ENCODE data around the gene LEP. TPM values are rescaled to one million over a fixed set of nuclear protein-coding genes. Genes with fewer than 3 reads are reported as not detected.

Gene LEP
- total and polyA plus RNA-seq, 4 donors, result 0.06 to 0.15 (median 0.10) TPM; not detected in 1

GRCh38 chr7:128202287-128202957, 38.7 kb upstream of the LEP start:
- WGBS (ENCODE audit: insufficient coverage), result 63% methylated on average over 8 of the region's 10 CpGs
- H3K9me3 ChIP-seq (ENCODE audit: control insufficient read depth, insufficient read depth, low read length), result no peaks in the 10 kb centered on the region
- H3K27me3 ChIP-seq (ENCODE audit: control insufficient read depth, insufficient read depth, low read length), result peaks cover 32% of the 10 kb centered on the region
- no peak overlapping the region for H3K4me3 ChIP-seq (ENCODE audit: low read depth, low read length)
- H3K27ac ChIP-seq (ENCODE audit: low read depth, low read length), result no peak overlapping the region
- H3K4me1 ChIP-seq (ENCODE audit: control insufficient read depth, insufficient read depth, low read length), result peaks cover 28% of the 10 kb centered on the region
- no peak for DNase-seq (ENCODE audit: low read depth in 4 of 6, low spot score in 6 of 6)
- peaks cover 14% of the 10 kb centered on the region for H3K36me3 ChIP-seq (ENCODE audit: control insufficient read depth, insufficient read depth, low read length)

DNA sequence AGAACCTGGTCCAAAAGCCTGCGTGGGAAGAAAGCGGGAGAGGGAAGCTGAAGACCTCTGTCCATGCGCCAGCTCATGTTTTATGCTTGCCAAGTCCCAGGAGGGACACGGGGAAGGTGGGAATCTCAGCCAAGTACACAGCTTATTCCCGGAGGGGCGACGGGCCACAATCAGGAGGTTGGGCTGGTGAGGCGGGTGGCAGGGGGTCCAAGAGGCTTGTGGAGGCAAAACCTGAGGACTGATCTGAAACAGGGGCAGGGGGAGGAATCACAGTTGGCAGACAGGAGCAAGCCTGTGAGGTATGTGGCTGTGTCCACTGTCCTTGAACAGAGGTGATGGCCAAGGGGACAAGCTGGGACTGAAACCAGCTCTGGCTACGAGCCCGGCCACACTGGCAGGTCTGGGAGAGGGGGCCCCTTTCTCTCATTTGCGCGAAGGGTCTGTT, 38.0 kb upstream of the LEP start:
- Histone ChIP-seq H3K4me3 (ENCODE audit: low read depth, low read length) (no peak overlapping the region), H3K36me3 (ENCODE audit: control insufficient read depth, insufficient read depth, low read length) (peaks cover 14% of the 10 kb centered on the region), H3K27ac (ENCODE audit: low read depth, low read length) (no peak overlapping the region), H3K27me3 (ENCODE audit: control insufficient read depth, insufficient read depth, low read length) (peaks cover 32% of the 10 kb centered on the region), H3K9me3 (ENCODE audit: control insufficient read depth, insufficient read depth, low read length) (no peaks in the 10 kb centered on the region), H3K4me1 (ENCODE audit: control insufficient read depth, insufficient read depth, low read length) (peaks cover 28% of the 10 kb centered on the region)
- 53% methylated on average over 10 of the region's 12 CpGs for WGBS (ENCODE audit: insufficient coverage)
- peak in 3 of 6 donors; percentile 24 to 55 (median 29) for DNase-seq (ENCODE audit: low read depth in 4 of 6, low spot score in 6 of 6)

DNA sequence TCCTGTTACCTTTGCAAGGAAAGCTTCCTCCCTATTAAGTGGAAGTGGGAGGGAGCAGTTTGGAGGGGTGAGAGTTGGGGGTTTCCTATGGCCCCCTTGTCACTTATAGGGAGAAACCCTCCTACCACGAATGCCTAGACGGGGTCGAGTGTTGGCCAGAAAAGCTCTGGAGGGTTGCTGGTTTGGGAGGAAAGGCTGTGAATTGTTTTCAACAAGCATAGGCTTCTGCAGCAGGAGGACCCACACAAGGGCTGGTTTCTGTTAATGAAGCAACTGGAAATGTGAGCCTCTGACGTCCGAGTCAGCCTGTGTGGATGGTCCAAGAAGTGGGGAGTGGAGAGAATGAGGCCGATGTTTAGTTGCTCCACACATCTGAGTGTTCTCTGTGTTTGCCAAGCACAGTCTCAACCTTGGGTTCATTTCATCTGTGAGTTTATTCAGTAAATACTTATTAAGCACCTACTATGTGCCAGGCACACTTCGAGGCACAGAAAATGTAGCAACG, 37.3 kb upstream of the LEP start:
- peaks cover 14% of the 10 kb centered on the region for H3K36me3 ChIP-seq (ENCODE audit: control insufficient read depth, insufficient read depth, low read length)
- no peak overlapping the region for H3K4me3 ChIP-seq (ENCODE audit: low read depth, low read length)
- H3K9me3 ChIP-seq (ENCODE audit: control insufficient read depth, insufficient read depth, low read length), result no peaks in the 10 kb centered on the region
- peaks cover 32% of the 10 kb centered on the region for H3K4me1 ChIP-seq (ENCODE audit: control insufficient read depth, insufficient read depth, low read length)
- DNase-seq (ENCODE audit: low read depth in 4 of 6, low spot score in 6 of 6), result no peak
- H3K27me3 ChIP-seq (ENCODE audit: control insufficient read depth, insufficient read depth, low read length), result peaks cover 32% of the 10 kb centered on the region
- whole genome bisulfite sequencing (ENCODE audit: insufficient coverage), result 66% methylated on average over 5 of the region's 8 CpGs
- no peak overlapping the region for H3K27ac ChIP-seq (ENCODE audit: low read depth, low read length)

DNA sequence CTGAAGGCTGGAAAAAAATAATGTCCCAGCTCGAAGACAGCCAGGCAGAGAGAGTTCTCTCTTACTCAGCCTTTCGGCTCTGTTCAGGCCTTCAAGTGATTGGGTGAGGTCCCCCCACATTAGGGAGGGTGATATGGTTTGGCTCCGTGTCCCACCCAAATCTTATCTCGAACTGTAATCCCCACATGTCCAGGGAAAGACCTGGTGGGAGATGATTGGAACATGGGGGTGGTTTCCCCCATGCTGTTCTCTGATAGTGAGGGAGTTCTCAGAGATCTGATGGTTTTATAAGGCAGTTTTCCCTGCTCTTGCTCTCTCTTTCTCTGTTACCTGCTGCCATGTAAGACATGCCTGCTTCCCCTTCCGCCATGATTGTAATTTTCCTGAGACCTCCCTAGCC, 36.6 kb upstream of the LEP start:
- DNase-seq (ENCODE audit: low read depth in 4 of 6, low spot score in 6 of 6), result no peak
- WGBS (ENCODE audit: insufficient coverage), result 85% methylated on average over 3 of the region's 5 CpGs
- H3K4me1 ChIP-seq (ENCODE audit: control insufficient read depth, insufficient read depth, low read length), result peaks cover 39% of the 10 kb centered on the region
- no peak overlapping the region for H3K27ac ChIP-seq (ENCODE audit: low read depth, low read length)
- H3K4me3 ChIP-seq (ENCODE audit: low read depth, low read length), result no peak overlapping the region
- no peaks in the 10 kb centered on the region for H3K9me3 ChIP-seq (ENCODE audit: control insufficient read depth, insufficient read depth, low read length)
- peaks cover 32% of the 10 kb centered on the region for H3K27me3 ChIP-seq (ENCODE audit: control insufficient read depth, insufficient read depth, low read length)
- H3K36me3 ChIP-seq (ENCODE audit: control insufficient read depth, insufficient read depth, low read length), result peaks cover 17% of the 10 kb centered on the region

DNA sequence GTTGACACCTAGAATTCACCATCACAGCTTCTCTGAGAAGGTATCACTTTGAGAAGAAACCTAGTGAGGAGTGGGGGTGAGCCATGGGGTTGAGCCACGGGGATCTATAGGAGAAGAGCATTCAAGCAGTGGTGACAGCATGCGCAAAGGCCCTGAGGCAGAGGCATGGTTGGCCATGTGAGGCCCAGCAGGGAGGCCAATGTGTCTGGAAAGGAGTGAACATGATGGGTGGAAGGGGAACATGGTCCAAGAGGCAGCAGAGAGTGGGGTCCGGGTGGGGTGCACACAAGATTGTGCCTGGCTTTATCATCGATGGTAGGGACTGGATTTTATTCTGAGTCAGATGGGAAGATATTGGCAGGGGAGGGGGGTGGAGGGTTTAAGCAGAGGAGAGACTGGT, 36.0 kb upstream of the LEP start:
- 94% methylated on average over 3 of the region's 4 CpGs for WGBS (ENCODE audit: insufficient coverage)
- peaks cover 31% of the 10 kb centered on the region for H3K27me3 ChIP-seq (ENCODE audit: control insufficient read depth, insufficient read depth, low read length)

DNA sequence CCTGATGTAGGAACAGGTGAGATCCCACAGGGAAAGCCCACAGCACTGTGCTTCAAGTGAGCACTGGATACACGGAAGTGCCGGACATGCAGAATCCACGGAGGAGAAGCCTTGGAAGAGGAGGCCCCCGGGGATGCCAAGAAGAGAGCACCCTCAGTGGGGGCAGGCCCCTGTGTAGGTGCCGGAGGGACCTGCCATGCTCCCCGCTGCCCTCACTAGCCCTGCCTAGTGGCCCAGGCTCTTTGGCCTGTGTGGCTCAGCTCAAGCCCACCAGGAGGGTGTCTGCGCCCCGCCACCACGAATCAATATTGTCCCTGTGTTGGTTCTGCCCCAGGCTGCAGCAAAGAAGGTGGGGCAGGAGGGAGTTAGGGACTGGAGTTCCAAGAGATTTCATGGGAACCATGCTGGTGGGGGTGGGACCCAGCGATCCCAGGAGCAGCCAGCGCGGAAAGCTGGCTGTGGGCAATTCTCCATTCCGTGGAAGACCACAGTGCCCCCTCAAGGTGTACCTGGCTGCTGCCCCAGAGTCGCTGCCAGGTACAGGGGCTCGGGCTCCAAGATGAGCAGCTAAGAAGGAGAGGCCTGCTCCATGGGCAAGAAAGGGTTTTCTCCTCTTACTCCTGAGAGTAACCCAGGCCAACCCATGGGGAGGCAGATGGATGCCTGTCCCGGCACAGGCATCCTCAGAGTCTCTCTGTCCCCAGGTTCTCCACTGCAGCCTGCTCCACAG, 34.9 kb upstream of the LEP start:
- Histone ChIP-seq H3K4me1 (ENCODE audit: control insufficient read depth, insufficient read depth, low read length) (peaks cover 41% of the 10 kb centered on the region), H3K27me3 (ENCODE audit: control insufficient read depth, insufficient read depth, low read length) (peaks cover 22% of the 10 kb centered on the region), H3K27ac (ENCODE audit: low read depth, low read length) (no peak overlapping the region), H3K9me3 (ENCODE audit: control insufficient read depth, insufficient read depth, low read length) (no peaks in the 10 kb centered on the region), H3K4me3 (ENCODE audit: low read depth, low read length) (no peak overlapping the region), H3K36me3 (ENCODE audit: control insufficient read depth, insufficient read depth, low read length) (peaks cover 20% of the 10 kb centered on the region)
- no peak for DNase-seq (ENCODE audit: low read depth in 4 of 6, low spot score in 6 of 6)
- 89% methylated on average over 14 of the region's 16 CpGs for WGBS (ENCODE audit: insufficient coverage)

More for the DNA sequence above, 36.0 kb upstream of the LEP start:
- Histone ChIP-seq H3K4me3 (ENCODE audit: low read depth, low read length) (no peak overlapping the region), H3K4me1 (ENCODE audit: control insufficient read depth, insufficient read depth, low read length) (peaks cover 44% of the 10 kb centered on the region), H3K36me3 (ENCODE audit: control insufficient read depth, insufficient read depth, low read length) (peaks cover 17% of the 10 kb centered on the region), H3K27ac (ENCODE audit: low read depth, low read length) (no peak overlapping the region), H3K9me3 (ENCODE audit: control insufficient read depth, insufficient read depth, low read length) (no peaks in the 10 kb centered on the region)
- DNase-seq (ENCODE audit: low read depth in 4 of 6, low spot score in 6 of 6), result no peak

GRCh38 chr7:128206747-128207500, 34.2 kb upstream of the LEP start:
- H3K4me1 ChIP-seq (ENCODE audit: control insufficient read depth, insufficient read depth, low read length), result peaks cover 41% of the 10 kb centered on the region
- peaks cover 15% of the 10 kb centered on the region for H3K27me3 ChIP-seq (ENCODE audit: control insufficient read depth, insufficient read depth, low read length)
- 80% methylated on average over 7 of the region's 9 CpGs for WGBS (ENCODE audit: insufficient coverage)
- no peak overlapping the region for H3K27ac ChIP-seq (ENCODE audit: low read depth, low read length)
- H3K4me3 ChIP-seq (ENCODE audit: low read depth, low read length), result no peak overlapping the region
- H3K36me3 ChIP-seq (ENCODE audit: control insufficient read depth, insufficient read depth, low read length), result peaks cover 21% of the 10 kb centered on the region
- no peaks in the 10 kb centered on the region for H3K9me3 ChIP-seq (ENCODE audit: control insufficient read depth, insufficient read depth, low read length)
- DNase-seq (ENCODE audit: low read depth in 4 of 6, low spot score in 6 of 6), result no peak

DNA sequence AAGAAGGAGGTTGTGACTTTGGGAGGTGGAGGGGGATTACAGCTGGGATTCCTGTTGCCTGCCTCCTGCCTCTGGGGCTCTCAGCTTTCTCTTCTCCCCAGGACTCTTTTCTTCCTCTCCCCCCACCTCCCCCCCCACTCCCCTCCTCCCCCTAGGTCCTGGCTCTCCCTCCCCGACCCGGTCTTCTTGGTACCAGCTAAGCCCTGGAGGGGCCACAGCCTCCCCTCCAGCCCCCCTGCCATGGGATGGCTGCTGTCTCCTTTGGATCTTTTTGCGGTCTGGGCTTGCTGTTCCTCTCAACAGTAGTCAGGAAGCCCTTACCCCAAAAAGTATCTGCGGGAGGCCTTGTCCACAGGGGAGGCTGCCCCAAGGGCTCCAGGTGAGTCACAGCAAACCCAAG, 33.5 kb upstream of the LEP start:
- Histone ChIP-seq H3K4me3 (ENCODE audit: low read depth, low read length) (no peak overlapping the region), H3K9me3 (ENCODE audit: control insufficient read depth, insufficient read depth, low read length) (no peaks in the 10 kb centered on the region), H3K27ac (ENCODE audit: low read depth, low read length) (no peak overlapping the region), H3K27me3 (ENCODE audit: control insufficient read depth, insufficient read depth, low read length) (peaks cover 8% of the 10 kb centered on the region), H3K36me3 (ENCODE audit: control insufficient read depth, insufficient read depth, low read length) (peaks cover 23% of the 10 kb centered on the region), H3K4me1 (ENCODE audit: control insufficient read depth, insufficient read depth, low read length) (peaks cover 37% of the 10 kb centered on the region)
- DNase-seq (ENCODE audit: low read depth in 4 of 6, low spot score in 6 of 6), result no peak
- whole genome bisulfite sequencing (ENCODE audit: insufficient coverage), result 80% methylated on average over 2 of the region's 4 CpGs

DNA sequence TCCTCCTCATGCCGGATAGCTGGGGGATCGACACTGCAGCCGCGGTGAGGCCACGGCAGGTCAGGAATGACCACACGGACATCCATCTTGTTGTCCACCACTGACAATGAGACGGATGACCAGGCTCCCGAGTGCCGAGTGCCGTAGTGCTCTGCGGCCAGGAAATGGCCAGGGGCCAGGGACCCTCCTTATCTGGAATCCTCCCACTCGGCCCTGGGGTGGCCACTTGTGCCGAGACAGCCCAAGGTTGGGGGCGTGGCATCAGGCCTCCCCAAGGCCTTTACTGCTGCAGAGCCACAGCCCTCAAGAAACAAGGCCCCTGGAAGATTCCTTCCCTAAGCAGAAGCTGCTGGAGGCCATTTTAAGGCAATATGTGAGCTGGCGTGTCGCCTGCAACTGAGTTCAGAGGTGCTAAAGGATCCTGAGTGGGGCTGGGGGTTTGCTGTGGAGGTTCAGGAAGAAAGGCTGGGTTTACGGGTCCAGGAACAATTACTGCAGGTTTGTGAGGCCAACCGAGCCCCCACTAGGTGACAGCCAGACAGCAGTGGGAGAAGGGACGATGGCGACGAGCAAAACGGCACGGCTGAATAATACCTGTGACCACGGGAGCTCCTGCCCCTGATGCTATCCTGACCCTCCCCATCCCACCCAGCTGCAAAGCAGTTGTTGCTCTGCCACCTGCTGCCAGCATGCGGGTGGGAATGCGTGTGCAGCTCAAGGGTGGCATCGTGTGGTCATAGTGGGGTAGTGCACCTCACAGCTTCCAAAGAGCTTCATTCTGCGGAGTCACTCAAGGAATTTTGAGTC, 31.6 kb upstream of the LEP start:
- DNase-seq (ENCODE audit: low read depth in 4 of 6, low spot score in 6 of 6), result peak; percentile 69 to 96 (median 80)
- Histone ChIP-seq H3K4me3 (ENCODE audit: low read depth, low read length) (no peak overlapping the region), H3K36me3 (ENCODE audit: control insufficient read depth, insufficient read depth, low read length) (peaks cover 23% of the 10 kb centered on the region), H3K4me1 (ENCODE audit: control insufficient read depth, insufficient read depth, low read length) (peaks cover 28% of the 10 kb centered on the region), H3K9me3 (ENCODE audit: control insufficient read depth, insufficient read depth, low read length) (no peaks in the 10 kb centered on the region), H3K27ac (ENCODE audit: low read depth, low read length) (no peak overlapping the region), H3K27me3 (ENCODE audit: control insufficient read depth, insufficient read depth, low read length) (peaks cover 2% of the 10 kb centered on the region)
- 39% methylated on average over 25 of the region's 28 CpGs for WGBS (ENCODE audit: insufficient coverage)
